NT2/D1 (cell line): ENCODE measurements around the gene BMP6.

ENCODE experiments used
- DNase-seq: peaks from one replicate; pipeline ENCODE4 v3.0.0-alpha.2; 2011; ENCODE audit warnings: low read depth, low spot score
- H3K27me3 ChIP-seq: 2 replicates; pipeline ENCODE4 v1.6.0; 2011; ENCODE audit warnings: mild to moderate bottlenecking; ENCODE audit not compliant: insufficient read length, insufficient read depth
- H3K36me3 ChIP-seq: 2 replicates; pipeline ENCODE4 v1.6.1; 2011; ENCODE audit warnings: mild to moderate bottlenecking, low read length, mixed read lengths; ENCODE audit not compliant: insufficient read depth, insufficient read length
- H3K4me1 ChIP-seq: 2 replicates; pipeline ENCODE4 v1.5.1; 2011; ENCODE audit not compliant: insufficient read depth, insufficient read length
- H3K4me3 ChIP-seq: 2 replicates; pipeline ENCODE4 v1.5.1; 2011; ENCODE audit warnings: low read depth; ENCODE audit not compliant: insufficient read length
- H3K9ac ChIP-seq: 2 replicates; pipeline ENCODE4 v1.6.0; 2011; ENCODE audit warnings: low read depth; ENCODE audit not compliant: insufficient read length
- H3K9me3 ChIP-seq: 2 replicates; pipeline ENCODE4 v1.5.1; 2011; ENCODE audit warnings: mild to moderate bottlenecking, low read length; ENCODE audit not compliant: insufficient read depth
- SUZ12 ChIP-seq: IDR thresholded peaks from 2 replicates; pipeline ENCODE4 v1.6.1; 2011; ENCODE audit not compliant: insufficient read length, insufficient read depth; ENCODE audit errors: extremely low read depth
- YY1 ChIP-seq: IDR thresholded peaks from 2 replicates; pipeline ENCODE4 v1.6.1; 2011; ENCODE audit not compliant: insufficient read length, insufficient read depth
- ZNF274 ChIP-seq: IDR thresholded peaks from 2 replicates; pipeline ENCODE4 v1.6.1; 2011; ENCODE audit warnings: mild to moderate bottlenecking, low read depth, low read length

The BMP6 gene

DNA sequence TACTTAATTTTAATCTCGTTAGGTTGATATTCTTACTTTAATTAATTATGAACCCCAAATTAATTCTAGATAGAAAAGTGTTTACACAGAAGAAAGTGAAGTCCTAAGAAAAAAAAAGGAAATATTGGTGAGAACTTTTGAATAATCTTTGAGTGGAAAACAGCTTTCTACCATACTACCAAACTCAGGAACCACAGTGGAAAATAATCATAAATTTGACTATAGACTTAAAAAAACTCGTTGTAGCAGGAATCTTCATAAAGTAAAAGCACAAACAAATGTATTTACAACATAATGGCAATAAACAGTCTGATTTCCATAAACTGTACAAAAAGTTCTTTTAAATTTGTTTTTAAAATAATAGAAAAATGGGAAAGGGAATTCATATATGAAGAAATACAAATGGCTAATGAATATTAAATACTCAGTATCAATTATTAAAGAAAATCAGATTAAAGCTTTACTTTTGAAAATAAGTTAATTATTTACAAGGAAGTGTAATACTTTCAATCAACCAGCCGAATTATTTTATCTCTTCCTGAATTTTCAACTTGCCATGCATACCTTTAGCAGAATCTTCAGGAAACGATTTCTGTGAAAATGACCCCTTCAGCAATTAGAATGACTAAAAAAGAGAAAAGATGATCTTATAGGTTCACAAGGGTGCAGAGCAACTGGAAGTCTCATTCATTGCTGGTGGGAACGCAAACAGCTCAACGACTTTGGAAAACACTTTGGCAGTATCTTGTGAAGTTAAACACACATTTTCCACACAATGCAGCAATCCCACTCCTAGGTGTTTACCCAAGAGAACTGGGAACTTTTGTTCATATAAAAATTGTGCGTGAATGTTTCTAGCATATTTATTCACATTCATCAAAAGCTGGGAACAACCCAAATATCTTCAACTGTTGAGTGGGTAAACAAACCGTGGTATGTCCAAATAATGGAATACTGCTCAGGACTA is 38.5 kb upstream of the BMP6 start:
- Histone ChIP-seq H3K4me1 (no peaks in the 10 kb centered on the region), H3K36me3 (no peaks in the 10 kb centered on the region), H3K27me3 (no peaks in the 10 kb centered on the region), H3K4me3 (no peak overlapping the region), H3K9ac (no peak overlapping the region), H3K9me3 (no peaks in the 10 kb centered on the region)
- no peak for DNase-seq
- TF ChIP-seq YY1 (no peak), SUZ12 (no peak), ZNF274 (no peak)

GRCh38 chr6:7691021-7691420 is 34.9 kb upstream of the BMP6 start:
- Histone ChIP-seq H3K27me3 (no peaks in the 10 kb centered on the region), H3K4me1 (no peaks in the 10 kb centered on the region), H3K9me3 (no peaks in the 10 kb centered on the region), H3K4me3 (no peak overlapping the region), H3K36me3 (no peaks in the 10 kb centered on the region), H3K9ac (no peak overlapping the region)
- no peak for DNase-seq
- TF ChIP-seq SUZ12 (no peak), YY1 (no peak), ZNF274 (no peak)

DNA sequence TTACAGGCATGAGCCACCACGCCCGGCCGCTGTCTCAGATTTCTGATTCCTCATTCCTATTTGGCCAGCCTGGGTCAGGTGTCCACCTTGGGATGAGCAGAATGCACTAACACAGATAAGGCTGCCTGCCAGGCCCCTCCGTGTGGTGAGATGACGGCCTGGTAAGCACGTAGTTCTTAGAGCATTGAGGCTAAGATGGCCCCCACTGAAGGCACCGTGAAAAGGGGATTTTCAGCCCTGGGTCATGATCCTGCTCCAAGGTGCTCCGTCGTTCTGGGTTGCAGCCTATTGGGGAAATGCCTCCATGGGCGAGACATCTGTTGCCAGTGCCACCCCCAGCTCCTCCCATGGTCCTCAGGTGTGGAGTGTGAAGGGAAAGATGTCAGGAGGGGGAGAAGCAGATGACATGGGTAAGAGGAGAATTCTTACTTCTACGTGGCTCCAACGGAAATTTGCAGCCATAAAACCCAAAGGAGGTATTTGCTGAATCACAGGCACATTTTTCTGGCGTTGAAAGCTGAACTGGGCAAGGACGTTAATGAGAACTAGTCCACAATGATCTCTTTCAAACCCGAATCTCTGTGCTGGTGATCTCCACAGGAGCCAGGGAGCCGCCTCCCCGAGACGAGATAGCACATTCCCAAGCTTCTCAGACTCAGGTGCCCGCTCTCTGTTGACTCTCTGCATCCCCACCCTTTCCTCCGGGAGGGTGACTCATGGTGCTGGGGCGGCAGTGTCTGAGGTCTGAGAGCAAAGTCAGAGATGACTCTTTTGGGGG is 34.0 kb upstream of the BMP6 start:
- peak; percentile 15 for DNase-seq
- Histone ChIP-seq H3K4me1 (no peaks in the 10 kb centered on the region), H3K27me3 (no peaks in the 10 kb centered on the region), H3K36me3 (no peaks in the 10 kb centered on the region), H3K9ac (no peak overlapping the region), H3K4me3 (no peak overlapping the region), H3K9me3 (no peaks in the 10 kb centered on the region)
- TF ChIP-seq ZNF274: no peak
- TF ChIP-seq YY1: no peak
- TF ChIP-seq SUZ12: no peak

DNA sequence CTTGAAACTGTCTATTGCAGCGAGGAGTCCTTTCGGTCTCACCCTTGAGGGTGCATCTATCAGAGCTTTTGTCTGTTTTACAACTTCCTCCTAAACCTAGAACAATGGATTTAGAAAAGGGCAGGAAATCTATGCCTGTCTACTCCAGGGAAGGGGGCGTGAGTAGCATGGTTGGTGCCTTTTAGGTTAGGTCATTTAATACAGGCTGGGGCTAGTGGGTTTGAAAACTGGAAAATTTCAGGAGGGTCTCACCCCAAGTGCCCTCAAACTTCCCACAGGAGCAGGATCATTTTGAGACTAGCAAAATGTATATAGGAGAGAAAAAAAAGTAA is 33.5 kb upstream of the BMP6 start:
- TF ChIP-seq YY1 (no peak), SUZ12 (no peak), ZNF274 (no peak)
- Histone ChIP-seq H3K4me3 (no peak overlapping the region), H3K4me1 (no peaks in the 10 kb centered on the region), H3K36me3 (no peaks in the 10 kb centered on the region), H3K9ac (no peak overlapping the region), H3K9me3 (no peaks in the 10 kb centered on the region), H3K27me3 (no peaks in the 10 kb centered on the region)
- no peak for DNase-seq

- Histone ChIP-seq H3K4me3 (no peak overlapping the region), H3K9me3 (no peaks in the 10 kb centered on the region; the same call in 1 of the 2 replicates), H3K9ac (no peak overlapping the region), H3K36me3 (no peaks in the 10 kb centered on the region), H3K27me3 (no peaks in the 10 kb centered on the region), H3K4me1 (no peaks in the 10 kb centered on the region)
- TF ChIP-seq SUZ12 (no peak), YY1 (no peak), ZNF274 (no peak)
- DNase-seq: no peak
These were observed 32.1 kb upstream of the BMP6 start for GRCh38 chr6:7693827-7694226.

GRCh38 chr6:7696061-7696460 is 29.8 kb upstream of the BMP6 start:
- Histone ChIP-seq H3K4me1 (no peaks in the 10 kb centered on the region), H3K36me3 (no peaks in the 10 kb centered on the region), H3K27me3 (no peaks in the 10 kb centered on the region), H3K4me3 (no peak overlapping the region), H3K9me3 (no peaks in the 10 kb centered on the region; the same call in 1 of the 2 replicates), H3K9ac (no peak overlapping the region)
- no peak for DNase-seq
- TF ChIP-seq YY1: no peak
- TF ChIP-seq SUZ12: no peak
- no peak for TF ChIP-seq ZNF274

GRCh38 chr6:7697432-7697819 is 28.5 kb upstream of the BMP6 start:
- TF ChIP-seq YY1 (no peak), ZNF274 (no peak), SUZ12 (no peak)
- Histone ChIP-seq H3K4me3 (no peak overlapping the region), H3K4me1 (no peaks in the 10 kb centered on the region), H3K36me3 (no peaks in the 10 kb centered on the region), H3K9me3 (no peaks in the 10 kb centered on the region; the same call in 1 of the 2 replicates), H3K27me3 (no peaks in the 10 kb centered on the region), H3K9ac (no peak overlapping the region)
- DNase-seq: no peak
